ENCODE measurements around the gene LYL1. TPM values are rescaled to one million over a fixed set of nuclear protein-coding genes. Genes with fewer than 3 reads are reported as not detected.

The LYL1 gene
- total and polyA plus RNA-seq, 4 donors = 12.9 to 34.1 (median 20.7) TPM

DNA sequence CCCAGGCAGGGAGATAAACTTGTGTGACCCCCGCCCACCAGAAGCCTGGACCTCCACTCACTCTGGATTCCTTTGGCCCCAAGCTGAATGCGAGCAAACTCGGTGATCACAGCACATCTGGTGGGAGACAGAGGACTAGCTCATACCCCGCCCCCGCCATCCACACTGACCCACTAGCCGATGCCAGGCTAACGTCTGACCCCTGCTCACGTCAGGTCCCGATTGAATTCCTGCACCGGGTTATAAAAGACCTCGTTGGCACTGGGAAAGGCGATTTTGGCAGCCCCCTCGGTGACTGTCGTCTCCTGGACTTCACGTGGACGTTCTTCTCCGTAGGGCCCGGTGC lies 13.3 kb upstream of the LYL1 start:
- peak overlapping the region in 1 of 2 donors; percentile 67 for H3K9ac ChIP-seq (ENCODE audit: insufficient read depth in 1 of 2, low read length in 2 of 2)
- peak overlapping the region; percentile 93 for H3K4me3 ChIP-seq
- H3K9me3 ChIP-seq (ENCODE audit: control insufficient read depth in 4 of 4, insufficient read depth in 3 of 4, low read length in 3 of 4) = no peaks in the 10 kb centered on the region
- H3K27me3 ChIP-seq (ENCODE audit: control insufficient read depth in 3 of 3, insufficient read depth in 3 of 3, low read length in 2 of 3) = no peaks in the 10 kb centered on the region
- H3K27ac ChIP-seq (ENCODE audit: low read depth in 1 of 2, low read length in 1 of 2) = peak overlapping the region in 1 of 2 donors; percentile 62
- 3 to 4% methylated on average over 18 of the region's 18 CpGs for WGBS, 2 donors
- no peak for ATAC-seq (ENCODE audit: insufficient read depth, low FRiP score)
- H3K4me1 ChIP-seq (ENCODE audit: control insufficient read depth in 5 of 5, insufficient read depth in 5 of 5, low read length in 5 of 5) = peaks cover 0 to 29% (median 9%) of the 10 kb centered on the region in 5 donors
- H3K36me3 ChIP-seq (ENCODE audit: control insufficient read depth in 4 of 4, insufficient read depth in 4 of 4, low read length in 4 of 4) = peaks cover 0 to 7% (median 6%) of the 10 kb centered on the region in 4 donors
- DNase-seq = no peak
- TF ChIP-seq, protein P1, sequence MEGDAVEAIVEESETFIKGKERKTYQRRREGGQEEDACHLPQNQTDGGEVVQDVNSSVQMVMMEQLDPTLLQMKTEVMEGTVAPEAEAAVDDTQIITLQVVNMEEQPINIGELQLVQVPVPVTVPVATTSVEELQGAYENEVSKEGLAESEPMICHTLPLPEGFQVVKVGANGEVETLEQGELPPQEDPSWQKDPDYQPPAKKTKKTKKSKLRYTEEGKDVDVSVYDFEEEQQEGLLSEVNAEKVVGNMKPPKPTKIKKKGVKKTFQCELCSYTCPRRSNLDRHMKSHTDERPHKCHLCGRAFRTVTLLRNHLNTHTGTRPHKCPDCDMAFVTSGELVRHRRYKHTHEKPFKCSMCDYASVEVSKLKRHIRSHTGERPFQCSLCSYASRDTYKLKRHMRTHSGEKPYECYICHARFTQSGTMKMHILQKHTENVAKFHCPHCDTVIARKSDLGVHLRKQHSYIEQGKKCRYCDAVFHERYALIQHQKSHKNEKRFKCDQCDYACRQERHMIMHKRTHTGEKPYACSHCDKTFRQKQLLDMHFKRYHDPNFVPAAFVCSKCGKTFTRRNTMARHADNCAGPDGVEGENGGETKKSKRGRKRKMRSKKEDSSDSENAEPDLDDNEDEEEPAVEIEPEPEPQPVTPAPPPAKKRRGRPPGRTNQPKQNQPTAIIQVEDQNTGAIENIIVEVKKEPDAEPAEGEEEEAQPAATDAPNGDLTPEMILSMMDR (IDR thresholded peaks at IDR 0.05; ENCODE audit: control extremely low read depth, extremely low read depth) = no peak

DNA sequence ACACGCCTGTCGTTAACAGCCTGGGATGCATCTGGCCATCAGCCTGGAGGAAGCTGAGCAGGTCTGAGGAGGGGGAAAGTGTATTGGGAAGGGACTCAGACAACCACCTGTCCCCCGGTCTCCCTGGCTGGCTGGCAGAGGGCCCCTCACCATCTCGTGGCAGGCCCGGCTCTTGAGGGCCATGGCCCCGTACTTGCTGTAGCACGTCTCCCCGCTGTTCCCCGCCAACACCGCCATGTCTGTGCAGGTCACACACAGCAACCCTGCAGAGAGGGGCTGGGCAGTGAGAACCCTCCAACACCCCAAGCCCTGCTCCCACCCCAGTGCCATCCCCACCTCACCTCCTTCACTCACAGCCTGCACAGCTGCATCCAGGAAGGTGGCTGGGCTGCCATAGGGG lies 9.9 kb upstream of the LYL1 start:
- H3K9ac ChIP-seq (ENCODE audit: insufficient read depth in 1 of 2, low read length in 2 of 2) = no peak overlapping the region
- no peaks in the 10 kb centered on the region for H3K9me3 ChIP-seq (ENCODE audit: control insufficient read depth in 4 of 4, insufficient read depth in 3 of 4, low read length in 3 of 4)
- H3K4me1 ChIP-seq (ENCODE audit: control insufficient read depth in 5 of 5, insufficient read depth in 5 of 5, low read length in 5 of 5) = peaks cover 0 to 17% (median 3%) of the 10 kb centered on the region in 5 donors
- WGBS, 2 donors = 96 to 97% methylated on average over 10 of the region's 10 CpGs
- no peak overlapping the region for H3K27ac ChIP-seq (ENCODE audit: low read depth in 1 of 2, low read length in 1 of 2)
- TF ChIP-seq, protein P1 (IDR thresholded peaks at IDR 0.05; ENCODE audit: control extremely low read depth, extremely low read depth) = no peak
- H3K4me3 ChIP-seq = no peak overlapping the region
- ATAC-seq (ENCODE audit: insufficient read depth, low FRiP score) (no peak), DNase-seq (no peak)
- no peaks in the 10 kb centered on the region for H3K27me3 ChIP-seq (ENCODE audit: control insufficient read depth in 3 of 3, insufficient read depth in 3 of 3, low read length in 2 of 3)
- peaks cover 0 to 22% (median 6%) of the 10 kb centered on the region in 4 donors for H3K36me3 ChIP-seq (ENCODE audit: control insufficient read depth in 4 of 4, insufficient read depth in 4 of 4, low read length in 4 of 4)

- no peaks in the 10 kb centered on the region for H3K27me3 ChIP-seq (ENCODE audit: control insufficient read depth in 3 of 3, insufficient read depth in 3 of 3, low read length in 2 of 3)
- H3K4me3 ChIP-seq = no peak overlapping the region
- H3K4me1 ChIP-seq (ENCODE audit: control insufficient read depth in 5 of 5, insufficient read depth in 5 of 5, low read length in 5 of 5) = no peaks in the 10 kb centered on the region
- no peak for ATAC-seq (ENCODE audit: insufficient read depth, low FRiP score)
- TF ChIP-seq, protein P1 (IDR thresholded peaks at IDR 0.05; ENCODE audit: control extremely low read depth, extremely low read depth) = no peak
- DNase-seq = no peak
- 93 to 97% methylated on average over 15 of the region's 15 CpGs for WGBS, 2 donors
- H3K9ac ChIP-seq (ENCODE audit: insufficient read depth in 1 of 2, low read length in 2 of 2) = no peak overlapping the region
- H3K36me3 ChIP-seq (ENCODE audit: control insufficient read depth in 4 of 4, insufficient read depth in 4 of 4, low read length in 4 of 4) = peaks cover 0 to 28% (median 6%) of the 10 kb centered on the region in 4 donors
- no peaks in the 10 kb centered on the region for H3K9me3 ChIP-seq (ENCODE audit: control insufficient read depth in 4 of 4, insufficient read depth in 3 of 4, low read length in 3 of 4)
- no peak overlapping the region for H3K27ac ChIP-seq (ENCODE audit: low read depth in 1 of 2, low read length in 1 of 2)
Measured at GRCh38 chr19:13110099-13110610, 7.5 kb upstream of the LYL1 start.
